Inflammatory macrophage treated with lipopolysaccharide for 4 hours (primary cell): ENCODE results near the gene TCF4.

ENCODE experiments used
- DNase-seq: peaks from one replicate; pipeline ENCODE4 v3.0.0-alpha.2; 2020

The TCF4 gene

DNA sequence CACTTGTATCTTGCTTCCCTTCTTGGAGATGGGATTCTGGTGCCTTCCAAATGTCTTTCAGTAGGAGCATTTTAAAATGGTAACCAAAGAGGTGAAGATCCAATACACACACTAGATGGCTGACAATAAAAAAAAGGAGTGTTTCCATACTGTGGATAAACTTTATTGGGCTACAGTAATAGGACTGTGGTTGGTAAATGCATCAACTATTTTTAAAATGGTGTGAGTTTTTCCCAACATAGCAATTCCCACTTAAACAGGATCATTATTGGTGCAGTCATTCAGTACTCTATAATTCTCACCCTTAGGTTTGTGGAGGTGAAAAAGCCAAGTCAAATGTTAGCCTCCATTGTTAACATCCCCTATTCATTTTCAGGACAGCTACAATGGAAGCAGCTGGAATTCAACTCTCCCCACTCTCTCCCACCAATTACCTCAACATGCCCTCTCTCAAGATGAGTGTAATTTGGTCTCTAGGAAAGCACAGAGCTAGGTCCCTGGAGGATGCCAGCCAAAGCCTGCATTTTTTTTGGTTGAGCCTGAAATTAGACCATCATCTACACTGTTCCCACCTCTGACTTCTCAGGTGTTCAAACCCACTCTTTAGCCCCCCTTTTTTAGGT is 273.3 kb downstream of the TCF4 start:
- DNase-seq, result no peak

DNA sequence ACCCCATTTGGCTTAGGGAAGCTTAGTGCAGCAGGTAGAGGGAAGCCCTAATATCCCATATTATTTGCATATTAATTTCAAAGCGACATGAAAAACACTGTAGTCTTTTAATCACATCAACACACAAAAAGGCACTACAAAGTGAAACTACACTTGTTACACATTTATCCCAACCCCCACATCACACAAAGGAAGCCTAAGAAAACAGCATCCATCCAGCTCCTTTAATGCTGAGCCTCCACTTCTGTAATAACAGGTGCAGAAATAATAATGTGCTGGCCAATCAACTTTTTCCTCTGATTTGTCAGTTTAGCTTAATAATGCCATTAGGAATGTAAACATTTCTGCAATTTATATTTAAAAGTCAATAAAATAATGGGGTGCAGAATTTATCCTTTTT is 274.0 kb downstream of the TCF4 start:
- no peak for DNase-seq

DNA sequence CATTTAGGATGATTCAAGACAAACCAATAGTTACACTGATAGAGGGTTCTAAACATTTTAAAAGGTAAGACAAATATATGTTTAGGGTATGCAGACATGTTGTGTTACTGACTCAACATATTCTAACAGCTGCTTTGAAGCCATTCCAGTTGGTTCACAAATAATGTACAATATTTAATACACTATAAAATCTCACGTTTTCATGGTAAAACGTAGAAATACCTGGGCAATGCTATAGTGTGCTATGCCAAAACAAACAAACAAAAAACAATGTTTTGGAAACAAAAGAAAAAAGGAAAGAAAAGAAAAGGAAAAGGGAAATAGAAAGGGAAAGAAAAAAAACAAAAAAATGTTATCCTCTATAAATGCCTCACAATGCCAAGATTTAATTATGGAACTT is 277.1 kb downstream of the TCF4 start:
- no peak for DNase-seq

DNA sequence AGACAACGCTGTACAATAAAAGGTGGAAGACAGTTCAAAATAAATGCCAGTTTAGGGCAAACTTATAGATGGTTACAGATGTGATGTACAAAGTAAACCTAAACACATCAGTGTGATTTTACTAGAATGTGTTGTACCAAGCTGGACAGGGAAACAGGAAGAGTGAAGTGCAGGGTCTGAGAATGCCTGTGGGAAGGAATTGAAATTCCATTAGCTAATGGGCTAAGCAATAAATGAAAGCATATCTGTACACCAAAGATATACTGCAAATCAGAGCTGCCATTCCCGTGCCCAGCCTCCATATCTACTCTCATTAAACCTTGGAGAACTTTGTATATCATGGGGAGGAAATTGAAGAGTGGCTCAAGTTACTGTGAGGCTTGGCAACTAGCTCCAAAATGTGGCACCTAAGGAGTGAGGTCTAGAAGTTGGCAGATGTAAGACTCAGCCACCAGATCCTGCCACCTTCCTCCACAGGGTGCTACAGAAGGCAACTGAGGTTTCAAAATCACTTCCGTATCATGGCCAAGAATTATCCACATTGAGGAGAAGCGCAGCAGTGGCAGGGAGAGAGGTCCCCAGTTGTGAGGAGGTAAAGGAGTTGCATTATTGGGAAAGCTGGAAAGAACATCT is 277.8 kb downstream of the TCF4 start:
- DNase-seq, result no peak

DNA sequence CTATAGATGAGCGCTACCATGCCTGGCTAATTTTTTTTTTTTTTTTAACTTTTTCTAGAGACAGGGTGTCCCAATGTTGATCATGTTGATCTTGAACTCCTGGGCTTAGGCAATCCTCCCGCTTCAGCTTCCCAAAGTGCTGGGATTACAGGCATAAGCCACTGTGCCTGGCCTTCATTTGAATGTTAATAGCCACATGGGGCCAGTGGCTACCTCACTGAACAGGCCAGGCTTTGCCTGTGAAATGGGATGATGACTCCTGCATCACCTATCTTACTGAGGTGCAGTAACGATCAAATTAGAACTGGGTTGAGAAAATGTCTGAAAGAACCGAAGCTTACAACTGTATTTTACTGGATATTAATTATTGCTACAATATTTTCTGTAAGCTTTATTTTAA is 278.7 kb downstream of the TCF4 start:
- no peak for DNase-seq

DNA sequence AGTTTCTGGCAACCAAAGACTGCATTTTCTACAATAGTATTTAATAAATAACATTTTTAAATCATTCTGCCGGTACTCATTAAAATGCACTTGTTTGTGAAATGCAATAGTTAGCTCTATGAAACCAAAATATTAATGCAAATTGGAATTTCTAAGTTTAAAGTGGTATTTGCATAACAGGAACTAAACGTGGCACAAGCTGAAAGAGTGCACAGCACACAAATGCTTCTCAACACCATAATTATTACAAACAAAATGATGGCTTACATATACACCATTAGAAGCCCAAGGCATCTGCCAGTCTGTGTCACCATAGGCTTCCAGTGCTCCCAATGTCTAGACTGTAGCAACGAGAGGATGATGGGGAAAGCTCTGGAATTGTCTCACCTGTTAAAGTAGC is 280.5 kb downstream of the TCF4 start:
- DNase-seq, result no peak

DNA sequence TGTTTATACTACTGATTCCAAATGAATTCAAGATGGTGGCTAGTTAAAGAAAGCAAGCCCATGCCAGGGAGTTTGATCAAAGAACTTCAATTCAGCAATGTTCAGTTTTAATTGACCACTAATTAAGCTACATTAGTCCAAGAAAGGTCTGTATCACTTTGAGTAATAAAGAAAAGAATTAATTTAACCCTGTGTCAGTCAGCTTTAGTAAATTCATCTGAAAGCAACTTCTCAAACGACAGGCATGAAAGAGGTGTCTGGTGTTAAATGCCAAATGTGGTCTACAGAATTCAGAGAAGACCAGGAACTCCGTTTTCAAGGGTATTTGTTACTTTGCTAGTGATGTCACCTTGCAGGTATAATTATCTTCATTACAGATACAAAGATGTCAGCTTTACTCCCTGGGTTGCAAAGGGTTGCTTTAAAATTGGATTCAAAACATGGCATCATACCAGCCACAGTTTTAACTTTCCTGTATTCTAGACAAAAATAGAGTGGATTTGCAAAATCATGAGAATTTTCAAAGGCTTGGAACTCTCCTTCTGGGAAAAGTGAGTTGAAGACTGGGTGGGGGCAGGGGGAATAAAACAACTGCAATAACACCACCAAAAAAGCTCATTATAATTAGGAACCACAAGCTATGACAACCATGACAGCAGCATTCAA is 281.5 kb downstream of the TCF4 start:
- DNase-seq, result no peak

DNA sequence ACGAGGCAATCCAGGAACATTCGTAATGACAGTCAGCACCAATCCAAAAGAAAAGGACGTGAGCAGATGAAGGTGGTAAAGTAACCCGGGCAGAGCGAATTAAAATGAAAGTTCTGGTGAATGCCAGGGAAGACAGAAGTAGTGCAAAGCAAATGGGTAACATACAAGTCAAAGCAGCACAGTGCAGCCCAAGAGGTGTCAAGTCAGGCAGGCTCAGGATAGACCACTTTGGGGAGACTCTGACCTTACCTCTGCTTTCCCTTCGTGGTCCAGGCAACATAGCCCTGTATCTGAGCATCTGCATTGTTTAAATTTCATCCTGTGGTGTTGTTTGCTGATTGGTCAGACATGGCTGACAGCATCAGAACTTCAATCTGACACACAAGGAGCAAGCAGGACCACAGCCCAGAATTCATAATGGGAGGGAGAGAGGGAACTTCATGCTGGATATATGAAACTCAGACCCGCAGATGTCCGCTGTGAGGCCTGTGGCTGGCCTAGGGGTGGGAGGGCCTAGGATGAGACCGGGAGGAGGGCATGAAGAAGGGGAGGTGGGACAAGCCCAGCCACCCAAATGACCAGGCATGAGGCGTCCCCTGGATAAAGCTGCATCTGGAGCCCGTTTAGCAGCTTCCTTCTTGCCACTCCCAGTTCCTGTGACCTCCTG is 285.7 kb downstream of the TCF4 start:
- DNase-seq, result no peak

DNA sequence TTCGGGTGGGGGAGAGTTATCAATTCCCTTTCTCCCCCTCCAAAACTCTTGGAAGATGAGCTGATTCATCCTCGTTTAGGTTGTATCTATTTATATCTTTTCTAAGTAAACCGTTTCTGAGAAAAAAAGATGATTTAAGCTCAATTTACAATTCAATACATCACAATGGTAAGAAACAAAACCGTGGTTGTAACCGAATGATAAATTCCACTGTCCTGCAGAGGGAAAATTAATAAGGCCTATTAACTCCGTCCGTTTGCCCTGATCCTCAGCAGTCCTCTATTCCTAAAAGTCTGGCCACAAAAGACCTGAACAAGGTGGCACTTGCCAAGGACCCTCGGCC is 286.2 kb downstream of the TCF4 start:
- DNase-seq, result no peak

DNA sequence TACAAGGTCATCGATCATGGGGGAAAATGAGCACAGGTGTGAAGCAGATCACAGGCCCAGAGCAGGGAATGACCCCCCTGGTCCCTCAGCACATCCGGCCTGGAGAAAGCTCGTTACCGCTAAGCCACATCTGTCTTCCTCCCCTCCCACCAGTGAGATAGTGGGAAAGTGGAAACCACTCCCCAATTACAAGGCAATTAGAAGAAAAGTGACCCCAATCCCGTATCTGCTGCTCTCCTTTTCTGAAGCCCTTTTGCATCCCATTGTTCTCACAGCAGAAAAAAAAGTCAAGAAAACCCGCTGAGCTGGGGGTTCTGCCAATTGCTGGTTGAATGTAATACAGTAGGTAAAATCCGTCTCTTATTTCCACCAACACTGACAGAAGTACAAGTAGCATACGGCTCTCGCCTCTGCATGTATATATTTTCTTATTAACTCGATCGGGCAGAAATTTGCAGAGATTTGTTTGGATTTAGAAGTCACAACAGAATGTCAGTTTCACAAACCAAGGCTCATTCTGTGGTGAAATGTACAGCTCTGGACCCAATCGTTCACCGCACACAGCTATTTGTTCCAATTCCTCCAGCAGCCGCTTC is 287.0 kb downstream of the TCF4 start:
- DNase-seq, result no peak

DNA sequence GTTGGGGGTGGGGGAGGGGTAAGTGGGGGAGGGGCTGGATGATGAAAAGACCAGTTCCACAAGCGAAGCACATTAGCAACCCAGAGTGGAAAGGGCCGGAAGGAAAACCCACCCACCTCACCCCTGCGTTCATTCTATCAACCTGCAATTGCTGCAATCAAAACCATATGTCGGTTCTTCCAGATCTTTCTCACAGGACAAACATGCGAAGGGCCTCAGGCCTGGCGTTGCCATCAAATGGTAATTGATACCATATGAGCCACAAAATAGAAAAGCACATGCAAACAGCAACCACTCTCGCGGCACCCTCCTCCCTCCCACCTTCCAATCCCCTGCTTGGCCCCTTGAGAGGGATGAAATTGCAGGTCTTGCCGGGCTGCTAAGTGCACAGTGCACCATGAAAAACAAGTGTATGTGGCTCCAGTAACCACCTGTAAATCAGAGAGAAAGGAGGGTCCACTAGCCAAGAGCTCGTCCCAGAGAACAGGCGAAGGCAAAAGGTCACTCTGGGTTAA is 287.5 kb downstream of the TCF4 start:
- no peak for DNase-seq

DNA sequence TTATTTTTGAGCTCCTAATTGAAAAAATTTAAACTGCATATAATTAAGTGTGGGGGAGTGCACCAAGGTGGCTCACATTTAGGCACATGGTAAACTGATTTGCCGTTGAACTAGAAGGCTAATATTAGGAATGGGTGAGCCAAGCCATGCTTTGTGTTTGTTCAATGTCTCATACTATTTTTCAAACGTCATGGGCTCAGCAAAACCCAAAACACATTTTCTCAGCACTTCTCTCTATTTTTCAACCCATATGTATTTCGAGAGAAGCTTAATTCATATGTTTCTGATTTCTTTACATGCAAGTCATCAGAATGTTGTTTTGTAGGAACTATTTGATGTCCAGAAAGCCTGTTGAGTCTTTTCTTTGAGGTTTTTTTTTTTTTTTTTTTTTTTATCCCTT is 291.2 kb downstream of the TCF4 start:
- no peak for DNase-seq

DNA sequence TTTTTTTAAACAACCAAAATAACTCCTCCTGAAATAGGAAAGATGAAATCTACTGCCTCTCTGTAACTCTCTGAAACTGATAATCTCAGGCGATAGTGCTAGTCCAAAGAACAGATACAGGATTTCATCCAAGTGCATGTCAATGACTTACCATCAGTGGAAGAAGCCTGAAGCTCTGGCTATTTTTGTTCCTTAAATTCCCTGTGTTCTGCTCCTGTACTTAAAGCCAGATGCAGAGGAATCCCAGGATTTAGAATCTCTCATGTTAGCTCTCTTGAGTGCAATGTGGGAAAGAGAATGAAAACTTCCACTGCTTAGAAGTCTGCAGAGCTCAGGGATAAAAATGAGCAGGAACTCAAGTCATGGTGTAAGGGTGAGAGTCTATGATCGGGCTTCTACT is 291.9 kb downstream of the TCF4 start:
- no peak for DNase-seq

DNA sequence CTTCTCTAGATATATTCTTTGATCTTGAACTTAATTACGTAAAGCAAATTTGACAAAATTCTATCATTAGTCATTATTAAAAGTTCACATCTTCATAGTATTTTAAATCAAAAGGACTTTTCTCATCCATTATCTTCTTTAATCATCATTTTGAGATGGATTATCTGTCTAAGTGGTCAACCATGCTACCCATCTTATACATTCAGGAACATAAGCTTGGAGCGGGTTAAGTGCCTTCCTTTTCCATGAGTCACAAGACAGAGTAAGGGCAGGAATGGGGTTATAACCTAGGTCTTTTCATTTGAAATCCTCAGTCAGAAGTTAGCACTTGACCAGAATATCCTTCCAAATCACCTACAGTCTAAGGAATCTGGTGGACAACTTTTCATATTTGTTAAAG is 297.1 kb downstream of the TCF4 start:
- no peak for DNase-seq

DNA sequence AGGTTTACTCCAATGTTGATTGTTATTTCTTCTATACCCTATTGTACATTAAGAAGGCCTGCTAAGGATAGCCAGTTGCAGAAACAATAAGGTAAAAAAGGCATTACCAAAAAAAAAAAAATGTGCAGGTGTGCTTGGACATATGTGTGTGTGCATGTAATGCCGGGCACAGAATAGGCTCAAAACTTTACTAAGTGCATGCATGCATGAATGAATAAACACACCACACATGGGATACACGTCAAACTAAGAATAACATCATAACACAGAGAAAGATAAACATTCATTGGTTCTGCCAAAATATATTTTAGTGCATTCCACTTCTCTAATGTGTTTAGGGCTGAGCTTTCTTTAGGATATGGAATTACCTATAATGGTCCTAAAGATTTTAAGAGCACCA is 298.2 kb downstream of the TCF4 start:
- DNase-seq, result no peak

DNA sequence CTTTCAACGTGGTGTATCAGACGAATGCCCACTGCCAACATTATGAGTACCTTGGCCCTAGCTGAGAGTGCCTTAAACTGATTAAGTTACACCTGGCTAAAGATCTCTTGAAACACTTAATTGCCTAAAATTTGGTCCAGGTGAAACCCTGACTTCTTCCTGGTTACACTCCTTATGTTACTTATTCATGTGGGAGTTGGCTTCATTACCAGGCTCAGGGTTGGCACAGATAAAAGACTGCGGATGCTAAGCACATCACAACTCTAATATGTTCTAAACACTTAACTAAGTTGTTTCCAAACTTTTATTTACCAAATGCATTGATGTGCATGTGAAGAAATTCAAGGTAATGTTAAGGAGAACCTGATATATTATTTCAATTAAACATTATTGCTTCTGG is 298.9 kb downstream of the TCF4 start:
- DNase-seq, result no peak

DNA sequence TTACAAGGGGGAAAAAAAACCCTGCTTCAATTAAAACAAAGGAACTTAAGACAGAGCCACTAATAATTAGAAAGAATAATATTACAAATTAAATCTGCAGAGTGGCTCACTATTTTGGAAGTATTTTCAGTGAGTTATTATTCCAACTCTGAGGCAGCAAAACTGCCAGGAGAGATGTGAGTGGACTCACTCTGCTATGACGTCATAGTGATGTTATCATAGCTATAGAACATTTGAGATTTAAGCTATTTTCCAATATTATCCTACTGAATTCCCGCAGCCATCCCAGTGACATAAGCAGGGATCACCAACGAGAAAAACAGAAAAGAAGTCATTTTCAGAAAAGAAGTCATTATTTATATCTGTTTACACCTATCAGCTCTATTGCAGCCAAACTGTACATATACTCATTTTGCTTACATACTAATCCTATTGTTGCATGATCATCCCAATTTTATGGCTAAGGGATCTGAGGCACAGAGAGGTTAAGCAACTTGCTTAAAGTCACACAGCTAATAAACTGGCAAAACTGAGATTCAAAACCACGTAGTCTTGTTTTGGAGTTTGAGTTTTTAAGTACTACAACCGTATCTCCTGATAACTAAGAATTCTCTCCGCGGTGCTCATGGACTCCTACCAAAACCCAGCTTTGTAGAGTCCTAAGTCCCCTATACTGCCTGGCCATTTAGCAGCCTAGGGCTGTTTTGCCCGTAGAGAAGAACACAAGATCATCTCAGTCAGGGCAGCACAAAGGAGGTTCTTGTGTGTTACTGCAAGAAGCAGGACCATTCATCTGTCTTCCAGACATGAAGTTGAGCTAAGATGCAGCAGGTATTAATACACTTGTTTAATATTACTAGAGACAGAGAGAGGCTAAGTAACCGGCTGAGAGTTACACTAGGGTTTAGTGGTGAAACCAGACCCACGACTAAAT is 299.8 kb downstream of the TCF4 start:
- no peak for DNase-seq

DNA sequence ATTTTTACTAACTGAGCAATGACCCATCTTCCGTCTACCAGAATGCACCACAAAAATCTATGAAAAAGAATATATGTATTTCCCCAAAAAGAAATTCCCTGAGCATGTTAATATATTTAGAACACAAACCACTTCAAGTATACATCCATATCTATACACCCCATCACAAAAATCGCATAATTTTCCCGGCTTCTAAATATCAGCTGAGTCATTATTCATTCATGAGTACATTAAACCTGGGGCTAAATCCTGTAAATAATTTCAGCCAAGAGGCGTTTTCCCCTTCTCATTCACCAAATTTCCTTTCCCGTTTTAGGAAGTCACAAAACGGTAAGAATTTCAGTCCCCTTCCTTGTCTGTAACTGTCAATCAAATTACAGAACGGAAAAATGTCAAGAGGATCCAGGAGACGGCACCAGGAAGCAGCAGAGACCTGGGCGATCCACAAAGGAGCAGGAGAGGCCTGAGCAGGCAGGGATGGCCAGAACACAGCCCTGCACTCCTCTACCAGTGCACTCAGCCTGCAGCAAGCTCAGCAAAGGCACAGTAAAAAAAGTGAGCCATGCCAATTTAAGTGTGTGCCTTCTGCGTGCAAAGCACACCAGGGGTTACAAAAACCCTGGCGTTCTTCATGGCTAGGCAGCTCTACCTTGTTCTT is 300.7 kb downstream of the TCF4 start:
- DNase-seq, result no peak

DNA sequence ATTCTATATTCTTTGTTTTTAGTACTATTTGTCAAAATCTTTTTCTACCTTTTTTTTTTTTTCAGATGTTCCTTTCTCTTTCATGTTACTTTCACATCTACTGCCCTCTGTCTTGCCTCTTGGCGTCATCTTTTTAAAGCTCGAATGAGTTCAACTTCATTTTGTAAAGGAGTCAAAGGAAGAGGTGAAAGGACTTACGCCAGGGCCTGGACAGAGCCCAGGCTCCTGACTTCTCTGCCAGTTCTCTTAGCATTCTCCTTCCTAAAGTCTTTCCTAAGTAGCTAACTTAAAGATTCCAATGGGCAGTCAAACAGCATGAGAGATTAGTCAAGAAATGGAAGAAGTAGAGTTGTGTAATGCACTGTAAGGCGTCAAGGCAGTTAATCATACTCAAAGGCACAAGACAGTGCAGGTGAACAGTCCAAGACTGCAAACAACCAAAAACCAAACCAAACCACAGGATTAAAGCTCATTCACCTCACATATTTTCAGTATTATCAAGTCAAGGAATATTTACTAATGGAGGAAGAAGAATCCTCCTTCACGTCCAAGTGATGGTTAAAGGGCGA is 301.7 kb downstream of the TCF4 start:
- DNase-seq, result no peak

DNA sequence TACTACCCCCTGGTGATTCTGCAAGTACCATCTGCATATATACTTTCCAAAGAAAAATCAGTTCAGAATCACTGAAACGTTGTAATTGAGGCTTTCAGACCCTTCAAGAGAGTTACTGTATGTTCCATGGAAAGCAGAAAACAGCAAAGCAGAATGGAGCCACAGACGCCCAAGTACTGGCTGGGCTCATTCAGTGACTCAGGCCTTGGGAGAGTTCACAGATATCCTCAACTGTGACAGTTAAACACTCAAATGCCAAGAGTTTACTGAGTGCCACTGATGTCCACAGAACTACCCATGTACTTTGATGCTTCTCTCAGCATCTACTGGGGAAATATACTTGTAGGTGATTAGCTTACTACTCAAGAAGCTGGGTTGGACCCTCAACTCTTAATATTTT is 303.4 kb downstream of the TCF4 start:
- DNase-seq, result no peak

DNA sequence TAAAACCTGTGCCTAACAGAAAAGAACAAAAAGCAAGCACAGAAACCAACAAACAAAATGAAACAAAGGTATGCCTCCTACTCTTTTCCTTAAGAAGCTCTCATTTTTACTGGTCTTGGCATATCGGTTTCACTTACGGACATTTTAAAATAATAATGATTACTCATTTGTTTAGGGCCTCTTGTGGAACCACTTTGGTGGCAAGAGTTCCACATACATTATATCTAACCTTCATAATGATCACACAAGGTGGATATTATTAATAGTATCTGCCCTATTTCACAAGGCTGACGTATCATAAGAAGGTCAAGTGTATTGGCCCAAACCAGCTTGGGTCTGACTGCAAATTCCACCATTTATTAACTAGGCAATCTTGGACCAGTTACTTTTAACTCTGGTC is 304.7 kb downstream of the TCF4 start:
- DNase-seq, result no peak

DNA sequence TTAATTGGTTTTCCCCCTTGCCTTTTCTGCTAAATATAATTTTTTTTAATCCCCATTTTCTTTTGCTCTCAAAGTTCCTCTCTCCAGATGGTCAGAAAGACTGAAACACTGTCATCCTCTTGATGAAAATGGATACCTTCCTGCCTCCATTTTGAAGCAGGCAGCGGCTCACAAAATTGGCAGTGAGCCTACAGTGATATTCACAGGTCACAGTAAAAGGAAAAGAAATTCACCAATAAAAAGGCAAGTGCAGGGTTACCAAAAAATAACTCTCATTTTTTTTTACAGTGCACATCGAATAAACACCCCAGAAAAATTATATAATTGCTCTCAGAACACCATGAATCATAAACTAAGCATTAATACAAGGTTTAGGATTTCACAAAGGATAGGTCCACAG is 307.5 kb downstream of the TCF4 start:
- no peak for DNase-seq
